Measurements from ENCODE around the gene SLC22A12.

- TF ChIP-seq CTCF (IDR thresholded peaks at IDR 0.05), result no peak
- no peak for TF ChIP-seq EZH2 (IDR thresholded peaks at IDR 0.05)
These were observed 15.9 kb downstream of the SLC22A12 start for GRCh38 chr11:64606796-64607380.

All from neural progenitor cell (in vitro differentiated cells).